SKM-1 treated with dmso at 0.1 percent for 144 hours (cell line): Measurements from ENCODE around the gene DYSF.

Experiments
- DNase-seq: peaks from one replicate; lab custom pipeline; 2025; ENCODE audit not compliant: unreplicated experiment; lab: John Stamatoyannopoulos, UW

DYSF gene

GRCh38 chr2:71667256-71668182 is 214.2 kb downstream of the DYSF start:
- DNase-seq: no peak

- no peak for DNase-seq
Measured at GRCh38 chr2:71668326-71669057, 215.1 kb downstream of the DYSF start.

- DNase-seq: no peak
Measured at GRCh38 chr2:71669058-71669456, 215.7 kb downstream of the DYSF start.

- no peak for DNase-seq
Measured at GRCh38 chr2:71669628-71670429, 216.5 kb downstream of the DYSF start.

GRCh38 chr2:71670430-71670795 is 217.1 kb downstream of the DYSF start:
- DNase-seq: no peak

- DNase-seq: no peak
Measured at GRCh38 chr2:71671203-71671854, 218.0 kb downstream of the DYSF start.

GRCh38 chr2:71671895-71672825 is 218.8 kb downstream of the DYSF start:
- DNase-seq: no peak

- DNase-seq: no peak
Measured at GRCh38 chr2:71672826-71673795, 219.8 kb downstream of the DYSF start.

- no peak for DNase-seq
Measured at GRCh38 chr2:71674158-71674851, 220.9 kb downstream of the DYSF start.

- no peak for DNase-seq
Measured at GRCh38 chr2:71675296-71675695, 221.9 kb downstream of the DYSF start.

- DNase-seq: no peak
Measured at GRCh38 chr2:71678874-71679273, 225.5 kb downstream of the DYSF start.

GRCh38 chr2:71679491-71679890 is 226.1 kb downstream of the DYSF start:
- DNase-seq: no peak

GRCh38 chr2:71680925-71681324 is 227.6 kb downstream of the DYSF start:
- no peak for DNase-seq

- DNase-seq: no peak
Measured at GRCh38 chr2:71681626-71682025, 228.3 kb downstream of the DYSF start.

GRCh38 chr2:71682341-71682740 is 229.0 kb downstream of the DYSF start:
- DNase-seq: no peak

- no peak for DNase-seq
Measured at GRCh38 chr2:71683070-71683469, 229.7 kb downstream of the DYSF start.

- no peak for DNase-seq
Measured at GRCh38 chr2:71683666-71684065, 230.3 kb downstream of the DYSF start.
